Activated T-cell treated with anti-CD3 and anti-CD28 coated beads, Interleukin-2, amount 50 U/mL, for 1 hour (primary cell): ENCODE data around the gene HSP90AA1.

ENCODE experiments used
- DNase-seq: peaks from one replicate; pipeline ENCODE4 v3.0.0-alpha.2; 2020

HSP90AA1 gene

DNA sequence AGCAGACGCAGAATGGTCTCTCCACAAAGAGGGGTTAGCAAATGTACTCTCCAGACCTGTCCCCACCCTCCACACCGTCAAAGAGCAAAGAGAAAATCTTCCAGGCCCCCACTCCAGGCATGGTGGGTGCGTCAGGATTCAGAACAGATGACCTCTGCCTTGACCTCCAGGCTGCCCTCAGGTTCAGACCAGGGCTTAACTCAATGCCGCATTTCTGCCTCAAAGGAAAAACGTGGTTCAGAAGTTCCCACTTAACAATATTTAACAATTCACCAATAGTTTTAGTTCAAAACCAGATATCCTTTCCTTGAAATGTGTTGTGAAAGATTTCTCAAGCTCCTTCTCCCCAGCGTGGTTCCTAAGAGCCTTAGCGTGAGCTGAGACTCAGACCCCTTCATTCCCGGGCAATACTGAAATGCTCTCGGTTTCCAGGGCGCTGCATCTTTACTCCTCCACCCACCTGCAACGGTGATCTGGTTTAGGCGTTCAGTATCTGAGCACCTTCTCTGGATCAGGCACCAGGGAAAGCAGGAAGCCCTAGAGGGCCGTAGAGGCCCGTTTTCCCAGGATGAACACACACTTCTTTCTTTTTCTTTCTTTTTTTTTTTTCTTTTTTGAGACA lies 22.9 kb downstream of the HSP90AA1 start:
- DNase-seq = no peak

- peak; percentile 73 for DNase-seq
These were observed 23.6 kb downstream of the HSP90AA1 start for GRCh38 chr14:102063109-102063807.

GRCh38 chr14:102058961-102059360 lies 27.9 kb downstream of the HSP90AA1 start:
- DNase-seq = no peak

DNA sequence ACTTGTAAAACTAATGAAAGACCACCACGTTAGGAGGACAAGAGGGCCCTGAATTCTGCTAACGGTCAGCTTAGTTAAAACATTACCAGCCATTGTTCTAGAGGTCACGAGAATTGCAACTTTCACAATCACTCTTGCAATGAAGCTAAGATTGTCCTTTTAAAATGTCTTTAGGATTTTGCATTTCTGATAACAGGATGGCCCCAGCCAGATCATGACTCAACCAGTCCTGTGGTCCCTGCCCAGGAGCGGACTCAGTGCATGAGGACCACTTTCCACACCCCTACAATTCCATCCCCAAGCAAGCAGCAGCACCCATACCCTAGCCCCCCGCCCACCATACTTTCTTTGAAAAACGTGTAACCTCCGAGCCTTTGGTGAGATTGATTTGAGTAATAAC lies 28.7 kb downstream of the HSP90AA1 start:
- DNase-seq = no peak

DNA sequence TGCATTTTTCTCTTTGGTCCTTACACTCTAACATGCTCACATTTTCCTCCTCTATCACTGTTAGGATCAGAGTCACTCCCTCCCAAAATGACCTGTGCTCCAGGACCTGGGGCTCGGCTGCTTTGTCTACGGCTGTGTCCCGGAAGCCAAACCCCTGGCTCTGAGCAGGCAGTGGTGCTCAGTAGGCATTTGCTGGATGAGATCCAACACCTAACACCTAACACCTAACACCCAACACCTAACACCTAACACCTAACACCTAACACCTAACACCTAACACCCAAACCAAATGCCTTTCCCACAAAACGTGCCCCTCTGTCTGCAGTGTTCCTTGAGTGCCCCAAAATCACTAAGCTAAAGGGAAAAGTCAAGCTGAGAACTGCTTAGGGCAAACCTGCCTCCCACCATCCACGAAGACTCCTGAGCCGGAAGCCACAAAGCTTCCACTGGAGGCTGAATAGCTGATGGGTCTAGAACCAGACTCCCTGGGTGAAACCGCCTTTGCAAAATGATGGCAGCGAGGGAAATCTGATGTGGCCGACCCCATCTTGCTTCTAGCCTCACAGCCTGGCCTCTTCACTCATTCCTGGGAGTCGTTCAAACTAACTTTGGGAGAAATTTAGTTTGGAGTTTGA lies 29.2 kb downstream of the HSP90AA1 start:
- no peak for DNase-seq

DNA sequence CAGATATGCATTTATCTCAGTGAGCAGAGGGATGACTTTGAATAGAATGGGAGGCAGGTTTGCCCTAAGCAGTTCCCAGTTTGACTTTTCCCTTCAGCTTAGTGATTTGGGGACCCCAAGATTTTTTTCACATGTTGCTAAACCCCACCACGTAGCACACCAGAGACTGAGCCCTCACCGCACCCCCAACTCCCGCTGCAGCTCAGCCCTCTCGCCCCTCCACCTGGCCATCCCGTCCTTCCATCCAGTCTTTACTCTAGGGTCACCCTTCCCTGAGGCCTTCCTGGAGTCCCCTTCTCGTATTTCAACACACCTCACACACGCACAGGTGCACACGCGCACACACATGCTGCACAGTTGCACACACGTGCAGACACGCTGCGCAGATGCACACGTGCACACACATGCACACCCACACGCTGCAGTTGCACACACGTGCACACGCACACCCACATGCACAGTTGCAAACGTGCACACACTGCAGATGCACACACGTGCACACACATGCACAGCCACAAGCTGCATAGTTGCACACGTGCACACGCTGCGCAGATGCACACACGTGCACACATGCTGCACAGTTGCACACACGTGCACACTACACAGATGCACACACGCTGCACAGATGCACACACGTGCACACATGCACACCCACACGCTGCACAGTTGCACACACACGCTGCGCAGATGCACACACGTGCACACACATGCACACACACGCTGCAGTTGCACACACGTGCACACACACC lies 30.0 kb downstream of the HSP90AA1 start:
- no peak for DNase-seq

- no peak for DNase-seq
These were observed 31.5 kb downstream of the HSP90AA1 start for GRCh38 chr14:102055181-102055901.

GRCh38 chr14:102052522-102052921 lies 34.3 kb downstream of the HSP90AA1 start:
- DNase-seq = no peak

- no peak for DNase-seq
These were observed 36.2 kb downstream of the HSP90AA1 start for GRCh38 chr14:102050625-102051024.

DNA sequence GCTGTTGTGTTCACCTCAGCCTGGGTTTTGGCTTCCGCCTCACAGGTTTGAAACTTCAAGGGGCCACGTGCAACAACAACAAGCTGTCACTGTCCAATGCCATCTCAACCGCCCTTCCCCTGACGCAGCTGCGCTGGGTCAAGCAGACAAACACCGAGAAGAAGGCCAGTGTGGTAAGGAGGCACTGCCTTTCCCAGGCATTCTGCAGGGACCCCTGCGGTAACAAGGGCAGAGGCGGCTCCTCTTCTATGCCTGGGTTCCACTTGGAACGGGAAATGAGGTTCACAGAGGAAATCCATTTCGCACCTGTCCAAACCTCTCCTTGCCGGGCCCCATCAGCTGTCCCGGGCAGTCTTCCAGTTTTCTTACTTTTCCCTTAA lies 36.8 kb downstream of the HSP90AA1 start:
- no peak for DNase-seq

DNA sequence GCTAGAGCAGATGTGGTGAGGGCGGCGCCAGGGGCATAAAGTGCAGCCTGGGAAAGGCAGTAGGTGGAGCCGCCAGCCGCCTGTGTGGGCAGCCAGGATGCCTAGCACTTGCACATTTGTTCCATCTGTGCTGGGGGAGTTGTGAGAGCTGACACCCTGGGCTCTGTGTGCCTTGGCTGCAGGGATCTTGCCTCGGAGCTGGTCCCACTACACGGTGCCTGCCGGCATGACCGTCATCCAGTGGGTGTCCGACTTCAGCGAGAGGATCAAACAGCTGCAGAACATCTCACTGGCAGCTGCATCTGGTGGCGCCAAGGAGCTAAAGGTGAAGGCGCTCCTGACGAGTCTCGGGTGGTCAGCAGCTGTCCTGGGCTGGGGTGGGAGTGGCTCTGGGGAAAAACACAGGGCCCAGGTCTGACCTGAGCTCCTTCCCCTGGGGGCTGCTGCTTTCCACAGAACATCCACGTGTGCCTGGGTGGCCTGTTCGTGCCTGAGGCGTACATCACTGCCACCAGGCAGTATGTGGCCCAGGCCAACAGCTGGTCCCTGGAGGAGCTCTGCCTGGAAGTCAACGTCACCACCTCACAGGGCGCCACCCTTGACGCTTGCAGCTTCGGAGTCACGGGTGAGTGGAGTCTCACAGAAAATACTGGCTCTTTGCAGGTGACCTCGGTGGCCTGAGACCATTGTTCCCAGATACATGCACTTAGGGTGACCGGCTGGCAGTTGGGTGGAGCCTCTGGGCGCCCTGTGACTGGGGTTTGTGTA lies 37.4 kb downstream of the HSP90AA1 start:
- DNase-seq = no peak

GRCh38 chr14:102047808-102048540 lies 38.9 kb downstream of the HSP90AA1 start:
- no peak for DNase-seq

- DNase-seq = peak; percentile 29
These were observed 40.2 kb downstream of the HSP90AA1 start for GRCh38 chr14:102046337-102047278.

GRCh38 chr14:102044566-102044965 lies 42.3 kb downstream of the HSP90AA1 start:
- DNase-seq = no peak

DNA sequence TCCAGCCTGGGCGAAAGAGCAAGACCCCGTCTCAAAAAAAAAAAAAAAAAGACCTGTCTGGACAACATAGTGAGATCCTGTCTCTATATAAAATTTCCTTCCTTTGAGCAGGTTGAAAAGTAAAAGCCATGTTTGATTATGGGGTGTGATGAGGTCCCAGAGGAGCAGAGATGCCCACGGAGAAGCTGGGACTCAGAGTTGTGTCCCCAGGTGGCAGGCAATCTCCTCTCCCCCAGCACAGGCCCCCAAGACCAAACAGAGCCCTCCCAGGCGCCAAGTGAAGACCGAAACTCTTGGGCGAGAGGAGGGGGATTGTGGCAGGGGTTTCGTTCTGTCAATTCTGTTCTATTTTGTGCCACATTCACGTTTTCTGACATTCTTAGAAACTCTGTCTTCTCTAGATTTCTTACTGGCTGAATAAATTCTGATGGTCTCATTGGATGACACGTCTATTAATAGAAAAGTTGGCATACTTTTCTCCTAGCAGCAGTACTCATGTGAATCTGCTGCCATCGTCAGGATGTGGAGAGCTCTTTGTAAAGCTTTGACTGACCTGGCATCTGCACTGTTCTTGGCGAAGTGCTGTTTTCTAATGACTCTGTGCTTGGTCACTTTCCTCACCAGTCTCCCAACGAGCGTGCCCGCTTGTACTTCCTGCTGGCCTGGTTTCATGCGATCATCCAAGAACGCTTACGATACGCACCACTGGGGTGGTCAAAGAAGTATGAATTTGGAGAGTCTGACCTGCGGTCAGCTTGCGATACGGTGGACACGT lies 43.4 kb downstream of the HSP90AA1 start:
- no peak for DNase-seq

DNA sequence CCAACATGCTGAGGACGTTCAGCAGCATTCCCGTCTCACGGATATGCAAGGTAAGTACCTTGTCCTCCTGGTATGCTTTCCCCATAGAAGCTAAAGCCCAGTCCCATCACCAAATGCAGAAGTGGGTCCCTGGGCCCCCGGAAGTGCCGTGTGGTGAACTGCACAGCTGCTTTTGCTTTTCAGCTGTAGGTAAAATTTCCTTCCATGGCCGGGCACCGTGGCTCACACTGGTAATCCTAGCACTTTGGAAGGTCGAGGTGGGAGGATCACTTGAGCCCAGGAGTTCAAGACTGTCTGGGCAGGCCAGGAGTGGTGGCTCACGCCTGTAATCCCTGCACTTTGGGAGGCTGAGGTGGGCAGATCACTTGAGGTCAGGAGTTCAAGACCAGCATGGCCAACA lies 44.1 kb downstream of the HSP90AA1 start:
- no peak for DNase-seq

DNA sequence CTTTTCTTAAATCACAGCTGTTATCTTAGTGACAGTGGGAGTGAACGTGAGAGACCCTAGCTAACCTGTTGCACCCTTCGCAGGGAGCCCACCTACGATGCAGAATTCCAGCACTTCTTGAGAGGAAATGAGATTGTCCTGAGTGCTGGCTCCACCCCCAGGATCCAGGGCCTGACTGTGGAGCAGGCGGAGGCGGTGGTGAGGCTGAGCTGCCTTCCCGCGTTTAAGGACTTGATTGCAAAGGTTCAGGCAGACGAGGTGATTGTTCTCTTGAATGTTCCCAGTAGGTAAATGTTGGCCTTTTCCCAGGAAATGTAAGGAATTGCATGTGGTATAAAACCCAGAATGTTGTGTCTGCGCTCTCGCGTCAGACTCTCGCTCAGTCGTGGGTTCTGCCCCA lies 46.7 kb downstream of the HSP90AA1 start:
- no peak for DNase-seq

DNA sequence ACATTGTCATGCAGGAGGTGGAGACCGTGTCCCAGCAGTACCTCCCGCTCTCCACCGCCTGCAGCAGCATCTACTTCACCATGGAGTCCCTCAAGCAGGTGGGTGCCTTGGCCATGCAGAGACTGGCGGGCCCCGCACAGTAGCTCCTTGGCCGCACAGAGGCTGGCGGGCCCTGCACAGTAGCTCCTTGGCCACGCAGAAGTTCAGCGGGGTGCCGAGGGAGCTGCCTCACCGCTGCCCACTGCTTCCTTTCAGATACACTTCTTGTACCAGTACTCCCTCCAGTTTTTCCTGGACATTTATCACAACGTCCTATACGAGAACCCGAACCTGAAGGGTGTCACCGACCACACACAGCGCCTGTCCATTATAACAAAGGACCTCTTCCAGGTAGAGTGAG lies 47.7 kb downstream of the HSP90AA1 start:
- DNase-seq = no peak

GRCh38 chr14:102037686-102038085 lies 49.2 kb downstream of the HSP90AA1 start:
- DNase-seq = no peak
